H1 (cell line): Measurements from ENCODE around the gene RPL26. TPM values are rescaled to one million over a fixed set of nuclear protein-coding genes. Genes with fewer than 3 reads are reported as not detected.

Experiments used
- CTCF ChIA-PET: fragments of 300-600 bp; sonication (Branson Sonifier 250); formaldehyde crosslinking; loops from one replicate; lab custom pipeline; 2021; ENCODE audit not compliant: partially characterized antibody; lab: Charles Lee
- POLR2A ChIA-PET: fragments of 300-600 bp; sonication (Branson Sonifier 250); formaldehyde crosslinking; loops from one replicate; lab custom pipeline; 2021; ENCODE audit warnings: inconsistent platforms; ENCODE audit not compliant: partially characterized antibody; lab: Charles Lee
- DNase-seq, 2 experiments: peaks; one replicate each; pipeline versions ENCODE4 v3.0.0 to v3.0.0-alpha.2; 2010 to 2022; ENCODE audit warnings: low spot score in 2 of 2, low read depth in 1 of 2, mixed read lengths in 1 of 2
- FAIRE-seq: peaks from 2 replicates; lab custom pipeline; 2011; peaks lifted over from hg19 to GRCh38; lab: Jason Lieb, UNC
- H2AFZ ChIP-seq: 2 replicates; pipeline ENCODE4 v1.8.1; 2012; ENCODE audit warnings: low read length, inconsistent platforms
- H2AK5ac ChIP-seq: 2 replicates; pipeline ENCODE4 v1.6.1; 2013; ENCODE audit warnings: low read depth, low read length
- H2BK120ac ChIP-seq: replicated peaks from 2 replicates; pipeline ENCODE3; 2013; ENCODE audit warnings: low read depth, low read length, inconsistent platforms
- H2BK12ac ChIP-seq: 2 replicates; pipeline ENCODE4 v1.6.1; 2013; ENCODE audit warnings: low read depth, low read length
- H2BK15ac ChIP-seq: 2 replicates; pipeline ENCODE4 v1.6.1; 2013; ENCODE audit warnings: low read length
- H2BK20ac ChIP-seq: 2 replicates; pipeline ENCODE4 v1.6.1; 2013; ENCODE audit warnings: low read length
- H2BK5ac ChIP-seq: 2 replicates; pipeline ENCODE4 v1.6.1; 2013; ENCODE audit warnings: low read depth, low read length
- H3K14ac ChIP-seq: 2 replicates; pipeline ENCODE4 v1.6.1; 2013; ENCODE audit warnings: inconsistent platforms; ENCODE audit not compliant: insufficient read length
- H3K18ac ChIP-seq: 2 replicates; pipeline ENCODE4 v1.6.1; 2013; ENCODE audit warnings: low read length; ENCODE audit errors: extremely low read depth
- H3K23ac ChIP-seq: 2 replicates; pipeline ENCODE4 v1.6.1; 2013; ENCODE audit warnings: inconsistent platforms; ENCODE audit not compliant: insufficient read length
- H3K23me2 ChIP-seq: 2 replicates; pipeline ENCODE4 v1.6.1; 2013; ENCODE audit warnings: low read depth, low read length
- H3K27ac ChIP-seq: 2 replicates; pipeline ENCODE4 v1.6.1; 2011; ENCODE audit warnings: low read depth, low read length, inconsistent platforms
- H3K27me3 ChIP-seq, 4 experiments: replicated peaks in 1 of 4; 1 replicate in 1 of 4; 2 replicates in 3 of 4; pipeline versions ENCODE4 v1.6.1 to v1.8.1; 2011 to 2013; ENCODE audit warnings: low read length in 3 of 4, mild to moderate bottlenecking in 3 of 4, inconsistent platforms in 2 of 4, mixed read lengths in 2 of 4, moderate library complexity in 1 of 4; ENCODE audit not compliant: control insufficient read depth in 3 of 4, insufficient read depth in 3 of 4; ENCODE audit errors: extremely low read depth in 1 of 4
- H3K36me3 ChIP-seq, 4 experiments: 2 replicates each; pipeline versions ENCODE4 v1.6.1 to v1.8.1; 2011 to 2013; ENCODE audit warnings: mild to moderate bottlenecking in 4 of 4, low read length in 3 of 4, moderate library complexity in 2 of 4, control low read depth in 1 of 4, inconsistent platforms in 1 of 4; ENCODE audit not compliant: insufficient read depth in 4 of 4, control insufficient read depth in 2 of 4
- H3K4ac ChIP-seq: replicated peaks from 2 replicates; pipeline ENCODE3; 2013; ENCODE audit warnings: low read length, low read depth, mixed read lengths, inconsistent platforms; ENCODE audit not compliant: insufficient read length
- H3K4me1 ChIP-seq, 4 experiments: replicated peaks in 1 of 4; 1 replicate in 1 of 4; 2 replicates in 3 of 4; pipeline versions ENCODE4 v1.6.1 to v1.8.1; 2011 to 2013; ENCODE audit warnings: low read length in 3 of 4, inconsistent platforms in 2 of 4, mixed read lengths in 1 of 4; ENCODE audit not compliant: insufficient read depth in 4 of 4, control insufficient read depth in 3 of 4
- H3K4me2 ChIP-seq, 2 experiments: 2 replicates each; pipeline versions ENCODE4 v1.6.1 to v1.8.1; 2011 to 2013; ENCODE audit warnings: low read depth in 2 of 2, low read length in 2 of 2, control low read depth in 1 of 2, inconsistent platforms in 1 of 2, mild to moderate bottlenecking in 1 of 2; ENCODE audit not compliant: insufficient read depth in 1 of 2
- H3K4me3 ChIP-seq, 4 experiments: fragments of 200-600, 300-600 bp in 1 of 4; sonication (generic), shearing (Covaris generic), sonication (Bioruptor Twin) in 1 of 4; 2 replicates each; pipeline versions ENCODE4 v1.5.1 to v1.8.1; 2011 to 2016; ENCODE audit warnings: low read length in 4 of 4, low read depth in 3 of 4, control low read depth in 2 of 4, inconsistent platforms in 2 of 4, mild to moderate bottlenecking in 2 of 4, mixed read lengths in 1 of 4, moderate library complexity in 1 of 4; ENCODE audit not compliant: insufficient read depth in 2 of 4; ENCODE audit errors: extremely low read depth in 1 of 4
- H3K56ac ChIP-seq: replicated peaks from 2 replicates; pipeline ENCODE3; 2013; ENCODE audit warnings: low read depth, mild to moderate bottlenecking, mixed read lengths, low read length, inconsistent platforms; ENCODE audit not compliant: insufficient read length
- H3K79me1 ChIP-seq: 2 replicates; pipeline ENCODE4 v1.6.1; 2013; ENCODE audit warnings: low read depth, low read length, control low read depth
- H3K79me2 ChIP-seq, 2 experiments: 2 replicates each; pipeline versions ENCODE4 v1.6.1 to v1.8.1; 2012 to 2013; ENCODE audit warnings: low read length in 2 of 2, mild to moderate bottlenecking in 2 of 2, inconsistent platforms in 1 of 2; ENCODE audit not compliant: insufficient read depth in 2 of 2, control insufficient read depth in 1 of 2
- H3K9ac ChIP-seq, 4 experiments: replicated peaks in 1 of 4; 1 replicate in 1 of 4; 2 replicates in 3 of 4; pipeline versions ENCODE4 v1.6.1 to v1.8.1; 2011 to 2013; ENCODE audit warnings: low read depth in 3 of 4, low read length in 3 of 4, control low read depth in 2 of 4, mild to moderate bottlenecking in 2 of 4, moderate library complexity in 2 of 4, inconsistent platforms in 1 of 4; ENCODE audit errors: extremely low read depth in 1 of 4
- H3K9me3 ChIP-seq, 2 experiments: 2 replicates each; pipeline versions ENCODE4 v1.6.1 to v1.8.1; 2012 to 2013; ENCODE audit warnings: mild to moderate bottlenecking in 2 of 2, moderate library complexity in 2 of 2, control low read depth in 1 of 2, inconsistent platforms in 1 of 2, low read depth in 1 of 2, low read length in 1 of 2, mixed read lengths in 1 of 2; ENCODE audit not compliant: insufficient read depth in 2 of 2
- H4K20me1 ChIP-seq, 2 experiments: replicated peaks in 1 of 2; 2 replicates each; pipeline versions ENCODE3 to v1.8.1; 2011 to 2013; ENCODE audit warnings: inconsistent platforms in 2 of 2, low read length in 2 of 2, mild to moderate bottlenecking in 1 of 2; ENCODE audit not compliant: insufficient read depth in 2 of 2, control insufficient read depth in 1 of 2
- H4K5ac ChIP-seq: 2 replicates; pipeline ENCODE4 v1.6.1; 2013; ENCODE audit warnings: low read length, low read depth, mixed read lengths, inconsistent platforms; ENCODE audit not compliant: insufficient read length
- H4K8ac ChIP-seq: 2 replicates; pipeline ENCODE4 v1.8.0; 2013; ENCODE audit warnings: mild to moderate bottlenecking, moderate library complexity, low read length, inconsistent platforms; ENCODE audit not compliant: insufficient read depth; ENCODE audit errors: extremely low read depth
- H4K91ac ChIP-seq: replicated peaks from 2 replicates; pipeline ENCODE3; 2013; ENCODE audit warnings: low read length, mixed read lengths, inconsistent platforms; ENCODE audit not compliant: insufficient read length
- CBX5 ChIP-seq: fragments of 300-800, 300-1000 bp; sonication (generic); IDR thresholded peaks from 2 replicates; pipeline ENCODE4 v1.7.1; 2016; ENCODE audit warnings: antibody characterized with exemption, low read length, low read depth
- CHD1 ChIP-seq: IDR thresholded peaks from 2 replicates; pipeline ENCODE4 v1.6.1; 2012; ENCODE audit warnings: low read depth, low read length, improper control_type of control experiment
- GABPA ChIP-seq: IDR thresholded peaks from 2 replicates; pipeline ENCODE4 v1.6.1; 2011; ENCODE audit warnings: mild to moderate bottlenecking, low read length, moderate library complexity, borderline replicate concordance; ENCODE audit not compliant: insufficient read depth
- HDAC6 ChIP-seq: IDR thresholded peaks from one replicate; pipeline ENCODE4 v1.7.1; 2012; ENCODE audit warnings: low read depth, mild to moderate bottlenecking, inconsistent platforms, low read length, moderate library complexity
- JUN ChIP-seq: IDR thresholded peaks from 2 replicates; pipeline ENCODE4 v1.6.1; 2011; ENCODE audit warnings: low read depth, mild to moderate bottlenecking, improper control_type of control experiment, low read length
- POLR2AphosphoS5 ChIP-seq: IDR thresholded peaks from 2 replicates; pipeline ENCODE4 v1.6.1; 2011; ENCODE audit warnings: low read depth, low read length
- SIRT6 ChIP-seq: IDR thresholded peaks from one replicate; pipeline ENCODE4 v1.7.1; 2012; ENCODE audit warnings: low read length, inconsistent platforms
- SIX5 ChIP-seq: IDR thresholded peaks from 2 replicates; pipeline ENCODE4 v1.6.1; 2011; ENCODE audit warnings: mild to moderate bottlenecking, low read depth, low read length
- SP2 ChIP-seq: IDR thresholded peaks from 2 replicates; pipeline ENCODE4 v1.6.1; 2012; ENCODE audit warnings: mild to moderate bottlenecking, low read length, inconsistent platforms
- SRF ChIP-seq: IDR thresholded peaks from 2 replicates; pipeline ENCODE4 v1.6.1; 2011; ENCODE audit warnings: mild to moderate bottlenecking, low read depth, low read length, moderate library complexity
- TBP ChIP-seq: IDR thresholded peaks from 2 replicates; pipeline ENCODE4 v1.6.1; 2011; ENCODE audit warnings: low read depth, low read length, improper control_type of control experiment
- YY1 ChIP-seq: IDR thresholded peaks from 2 replicates; pipeline ENCODE4 v1.6.1; 2011; ENCODE audit warnings: low read depth, mild to moderate bottlenecking, low read length
- WGBS, 2 experiments: shearing (Covaris generic) in 1 of 2; methylation state at CpG; one replicate each; pipeline versions ENCODE4 v1.1.6 to v1.1.7; 2013 to 2015; ENCODE audit warnings: low lambda C conversion rate in 2 of 2, mixed read lengths in 2 of 2, inconsistent platforms in 1 of 2, low coverage in 1 of 2, missing lambda C conversion rate in 1 of 2; ENCODE audit not compliant: insufficient replicate concordance in 2 of 2, insufficient coverage in 1 of 2, insufficient read length in 1 of 2; ENCODE audit errors: extremely low coverage in 1 of 2, missing lambda C conversion rate in 1 of 2; 5-methylcytosine and 5-hydroxymethylcytosine counted together
- polyA plus RNA-seq, 7 experiments: library from polyadenylated mRNA; depleted of rRNA in 3 of 7; stranded (reverse) in 5 of 7; unstranded in 2 of 7; fragments of >200 nt in 5 of 7; fragments of 200-250 nt in 2 of 7; gene quantifications; 1 replicate in 5 of 7; 2 replicates in 1 of 7; 4 replicates in 1 of 7; pipeline versions ENCODE4 v1.2.1 to v1.2.3, GENCODE V29; 2011 to 2013; ENCODE audit warnings: missing spikeins in 2 of 7, mixed read lengths in 2 of 7
- total RNA-seq: library from RNA; stranded (reverse); fragmentation: NEBNext Ultra II Directional; extraction: Animal tissue kit (Norgen Biotek cat#: 25700); gene quantifications from 2 replicates; pipeline ENCODE4 v1.2.1, GENCODE V29; 2021

Gene RPL26
- total and polyA plus RNA-seq, 2 of the 8 experiments (the other 6 are each of a cell fraction or from before 2014, with no cell fraction given): 1,963 to 2,554 TPM

GRCh38 chr17:8392674-8393469 is 9.9 kb upstream of the RPL26 start:
- Histone ChIP-seq H3K14ac (no peak overlapping the region), H2BK12ac (no peak overlapping the region; the same call in 1 of the 2 replicates), H3K4me1 (peaks cover 4 to 12% (median 4%) of the 10 kb centered on the region in 4 experiments; a peak in 6 of 7 replicates), H3K36me3 (no peaks in the 10 kb centered on the region), H3K56ac (no peak overlapping the region), H3K23me2 (peaks cover under 1% of the 10 kb centered on the region; the same call in 1 of the 2 replicates), H4K91ac (no peak overlapping the region), H4K20me1 (no peaks in the 10 kb centered on the region), H2BK120ac (no peak overlapping the region), H2BK15ac (no peak overlapping the region), H3K18ac (peak overlapping the region; percentile 32; the same call in 1 of the 2 replicates), H3K4me3 (no peak overlapping the region), H3K27ac (no peak overlapping the region), H3K9me3 (no peaks in the 10 kb centered on the region), H2AFZ (no peak overlapping the region), H2BK20ac (no peak overlapping the region), H4K5ac (no peak overlapping the region), H3K79me1 (no peaks in the 10 kb centered on the region; the same call in 1 of the 2 replicates), H2AK5ac (no peak overlapping the region), H3K27me3 (no peaks in the 10 kb centered on the region), H3K23ac (no peak overlapping the region), H3K9ac (no peak overlapping the region), H3K4ac (no peak overlapping the region), H2BK5ac (peak overlapping the region; percentile 6; the same call in 1 of the 2 replicates), H3K4me2 (no peak overlapping the region), H3K79me2 (no peaks in the 10 kb centered on the region), H4K8ac (peak overlapping the region; percentile 76; the same call in 1 of the 2 replicates)
- CTCF ChIA-PET: interaction anchor here (0.5 to 2.5 kb wide), 3 partner anchors 9 to 146 kb away, joined by 3 to 16 read pairs (median 4); no protein-coding TSS in a partner anchor
- WGBS, 2 experiments: 92% methylated on average over 37 of the region's 46 CpGs; no CpG with 5 or more reads in 1 of the 2 experiments
- FAIRE-seq (no peak), DNase-seq (no peak)
- POLR2A ChIA-PET: interaction anchor here (0.6 to 4.7 kb wide), 7 partner anchors 9 to 407 kb away, joined by 3 to 51 read pairs (median 3); partner anchors contain the start of genes AURKB, CTC1, MFSD6L and NDEL1
- TF ChIP-seq SIRT6 (no peak), SP2 (no peak), CHD1 (no peak), TBP (no peak), JUN (no peak), SRF (no peak), POLR2AphosphoS5 (no peak), SIX5 (no peak), YY1 (no peak), CBX5 (no peak), GABPA (no peak), HDAC6 (no peak)
